Astrocyte (in vitro differentiated cells and primary cell): ENCODE measurements around the gene ZNF208.

Source experiments
- EZH2 ChIP-seq: IDR thresholded peaks from 2 replicates; pipeline ENCODE4 v1.6.1; 2012; ENCODE audit warnings: mild to moderate bottlenecking, low read length, inconsistent platforms; ENCODE audit not compliant: insufficient read depth
- TF ChIP-seq, protein P1 (sequence below): IDR thresholded peaks from 2 replicates; pipeline ENCODE4 v1.5.1; 2011; ENCODE audit warnings: low read depth, mild to moderate bottlenecking, inconsistent platforms, low read length, moderate library complexity; ENCODE audit not compliant: insufficient read depth

DNA sequence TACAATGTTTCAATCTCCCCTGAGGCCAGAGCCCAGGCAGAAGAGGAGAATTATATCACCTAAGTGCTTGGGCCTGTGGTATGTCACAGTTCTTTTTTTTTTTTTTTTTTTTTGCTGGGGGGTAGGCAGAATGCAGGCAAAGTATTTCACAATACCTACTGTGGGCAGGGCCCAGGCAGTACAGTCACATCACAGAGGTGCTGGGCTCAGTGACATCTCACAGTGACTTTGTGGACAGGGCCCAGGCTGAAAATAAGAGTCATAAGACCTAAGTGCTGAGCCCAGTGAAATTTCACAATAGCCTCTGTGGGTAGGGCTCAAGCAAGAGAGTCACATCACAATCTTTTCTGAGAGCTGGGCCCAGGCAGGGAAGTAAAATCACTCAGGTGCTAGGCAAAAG lies 15.9 kb upstream of the ZNF208 start:
- TF ChIP-seq, protein P1, sequence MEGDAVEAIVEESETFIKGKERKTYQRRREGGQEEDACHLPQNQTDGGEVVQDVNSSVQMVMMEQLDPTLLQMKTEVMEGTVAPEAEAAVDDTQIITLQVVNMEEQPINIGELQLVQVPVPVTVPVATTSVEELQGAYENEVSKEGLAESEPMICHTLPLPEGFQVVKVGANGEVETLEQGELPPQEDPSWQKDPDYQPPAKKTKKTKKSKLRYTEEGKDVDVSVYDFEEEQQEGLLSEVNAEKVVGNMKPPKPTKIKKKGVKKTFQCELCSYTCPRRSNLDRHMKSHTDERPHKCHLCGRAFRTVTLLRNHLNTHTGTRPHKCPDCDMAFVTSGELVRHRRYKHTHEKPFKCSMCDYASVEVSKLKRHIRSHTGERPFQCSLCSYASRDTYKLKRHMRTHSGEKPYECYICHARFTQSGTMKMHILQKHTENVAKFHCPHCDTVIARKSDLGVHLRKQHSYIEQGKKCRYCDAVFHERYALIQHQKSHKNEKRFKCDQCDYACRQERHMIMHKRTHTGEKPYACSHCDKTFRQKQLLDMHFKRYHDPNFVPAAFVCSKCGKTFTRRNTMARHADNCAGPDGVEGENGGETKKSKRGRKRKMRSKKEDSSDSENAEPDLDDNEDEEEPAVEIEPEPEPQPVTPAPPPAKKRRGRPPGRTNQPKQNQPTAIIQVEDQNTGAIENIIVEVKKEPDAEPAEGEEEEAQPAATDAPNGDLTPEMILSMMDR, result no peak
- TF ChIP-seq EZH2, result no peak
